H9 (cell line): ENCODE data around the gene NFX1. TPM values are rescaled to one million over a fixed set of nuclear protein-coding genes. Genes with fewer than 3 reads are reported as not detected.

Source experiments
- DNase-seq: peaks from one replicate; pipeline ENCODE4 v3.0.0-alpha.2; 2017
- H2AFZ ChIP-seq: one replicate; pipeline ENCODE4 v1.6.1; 2013; ENCODE audit warnings: mild to moderate bottlenecking, low read length, control low read depth, moderate library complexity
- H2AK5ac ChIP-seq: 2 replicates; pipeline ENCODE4 v1.6.1; 2013; ENCODE audit warnings: low read length, control low read depth, mixed read lengths; ENCODE audit not compliant: insufficient read length
- H2BK120ac ChIP-seq: one replicate; pipeline ENCODE4 v1.6.1; 2013; ENCODE audit warnings: low read depth, mild to moderate bottlenecking, low read length, control low read depth, inconsistent platforms; ENCODE audit not compliant: poor library complexity, severe bottlenecking
- H2BK12ac ChIP-seq: 2 replicates; pipeline ENCODE4 v1.6.1; 2013; ENCODE audit warnings: low read length, control low read depth, mixed read lengths, low read depth; ENCODE audit not compliant: insufficient read length
- H2BK15ac ChIP-seq: 2 replicates; pipeline ENCODE4 v1.6.1; 2013; ENCODE audit warnings: low read depth, low read length, control low read depth
- H2BK20ac ChIP-seq: one replicate; pipeline ENCODE4 v1.6.1; 2013; ENCODE audit warnings: low read depth, mild to moderate bottlenecking, low read length, control low read depth, inconsistent platforms; ENCODE audit not compliant: poor library complexity, severe bottlenecking
- H2BK5ac ChIP-seq: 2 replicates; pipeline ENCODE4 v1.6.1; 2013; ENCODE audit warnings: low read length, control low read depth, mixed read lengths; ENCODE audit not compliant: insufficient read length
- H3K14ac ChIP-seq: 2 replicates; pipeline ENCODE4 v1.6.1; 2013; ENCODE audit warnings: low read length, control low read depth; ENCODE audit not compliant: insufficient read depth
- H3K18ac ChIP-seq: 2 replicates; pipeline ENCODE4 v1.6.1; 2013; ENCODE audit warnings: low read depth, mild to moderate bottlenecking, mixed read lengths, low read length, control low read depth; ENCODE audit not compliant: insufficient read length
- H3K23ac ChIP-seq: 2 replicates; pipeline ENCODE4 v1.6.1; 2013; ENCODE audit warnings: low read length, control low read depth, mixed read lengths, low read depth; ENCODE audit not compliant: insufficient read length
- H3K23me2 ChIP-seq: 2 replicates; pipeline ENCODE4 v1.6.1; 2013; ENCODE audit warnings: low read depth, mild to moderate bottlenecking, mixed read lengths, low read length, control low read depth; ENCODE audit not compliant: insufficient read length, poor library complexity, severe bottlenecking
- H3K27ac ChIP-seq: 2 replicates; pipeline ENCODE4 v1.5.1; 2013; ENCODE audit warnings: low read length, control low read depth, mixed read lengths, low read depth; ENCODE audit not compliant: insufficient read length
- H3K27me3 ChIP-seq: 2 replicates; pipeline ENCODE4 v1.6.1; 2013; ENCODE audit warnings: low read length, control low read depth, inconsistent platforms; ENCODE audit not compliant: insufficient read depth
- H3K4ac ChIP-seq: 2 replicates; pipeline ENCODE4 v1.6.1; 2013; ENCODE audit warnings: low read depth, mild to moderate bottlenecking, control low read depth, inconsistent platforms, low read length, moderate library complexity
- H3K4me1 ChIP-seq: 2 replicates; pipeline ENCODE4 v1.6.1; 2013; ENCODE audit warnings: low read length, control low read depth, inconsistent platforms; ENCODE audit not compliant: insufficient read depth
- H3K4me2 ChIP-seq: 2 replicates; pipeline ENCODE4 v1.6.1; 2013; ENCODE audit warnings: low read length, control low read depth, mixed read lengths; ENCODE audit not compliant: insufficient read length, insufficient read depth
- H3K56ac ChIP-seq: 2 replicates; pipeline ENCODE4 v1.6.1; 2013; ENCODE audit warnings: low read depth, mild to moderate bottlenecking, mixed read lengths, low read length, control low read depth; ENCODE audit not compliant: insufficient read length
- H3K79me1 ChIP-seq: 2 replicates; pipeline ENCODE4 v1.6.1; 2013; ENCODE audit warnings: low read depth, mild to moderate bottlenecking, moderate library complexity, low read length, control low read depth, inconsistent platforms; ENCODE audit not compliant: insufficient read depth, poor library complexity, severe bottlenecking
- H3K79me2 ChIP-seq: 2 replicates; pipeline ENCODE4 v1.6.1; 2013; ENCODE audit warnings: low read length, control low read depth, inconsistent platforms; ENCODE audit not compliant: insufficient read depth
- H3K9ac ChIP-seq: 2 replicates; pipeline ENCODE4 v1.6.1; 2013; ENCODE audit warnings: low read length, control low read depth, mixed read lengths; ENCODE audit not compliant: insufficient read length; ENCODE audit errors: extremely low read depth
- H3K9me3 ChIP-seq: one replicate; pipeline ENCODE4 v1.6.1; 2013; ENCODE audit warnings: low read depth, low read length, inconsistent platforms; ENCODE audit not compliant: control insufficient read depth
- H3T11ph ChIP-seq: one replicate; pipeline ENCODE4 v1.6.1; 2013; ENCODE audit warnings: mild to moderate bottlenecking, low read length, control low read depth, inconsistent platforms
- H4K20me1 ChIP-seq: one replicate; pipeline ENCODE4 v1.6.1; 2013; ENCODE audit not compliant: control insufficient read depth, insufficient read length, insufficient read depth
- H4K5ac ChIP-seq: 2 replicates; pipeline ENCODE4 v1.6.1; 2013; ENCODE audit warnings: low read depth, mild to moderate bottlenecking, mixed read lengths, low read length, control low read depth; ENCODE audit not compliant: insufficient read length
- H4K8ac ChIP-seq: replicated peaks from 2 replicates; pipeline ENCODE4 v1.6.1; 2013; ENCODE audit warnings: low read length, control low read depth, mixed read lengths, low read depth; ENCODE audit not compliant: insufficient read length
- H4K91ac ChIP-seq: 2 replicates; pipeline ENCODE4 v1.6.1; 2013; ENCODE audit warnings: low read depth, mild to moderate bottlenecking, moderate library complexity, mixed read lengths, low read length, control low read depth; ENCODE audit not compliant: insufficient read length
- H3K27ac Mint-ChIP-seq, 3 experiments: 2 replicates in 2 of 3; 3 replicates in 1 of 3; pipeline ENCODE4 v1.8.0; 2020 to 2021; ENCODE audit warnings: mixed read lengths in 3 of 3, mild to moderate bottlenecking in 1 of 3, moderate library complexity in 1 of 3
- H3K27me3 Mint-ChIP-seq: 2 replicates; pipeline ENCODE4 v1.8.0; 2021; ENCODE audit warnings: low read depth, mild to moderate bottlenecking, moderate library complexity, mixed read lengths
- H3K36me3 Mint-ChIP-seq, 3 experiments: 2 replicates in 2 of 3; 3 replicates in 1 of 3; pipeline ENCODE4 v1.8.0; 2020 to 2021; ENCODE audit warnings: low read depth in 3 of 3, mixed read lengths in 3 of 3; ENCODE audit not compliant: insufficient read depth in 1 of 3
- H3K4me1 Mint-ChIP-seq, 2 experiments: 2 replicates each; pipeline ENCODE4 v1.8.0; 2020; ENCODE audit warnings: mixed read lengths in 2 of 2
- H3K4me3 Mint-ChIP-seq, 2 experiments: 2 replicates in 1 of 2; 3 replicates in 1 of 2; pipeline ENCODE4 v1.8.0; 2020 to 2021; ENCODE audit warnings: mild to moderate bottlenecking in 2 of 2, mixed read lengths in 2 of 2, moderate library complexity in 1 of 2
- H3K9me3 Mint-ChIP-seq, 2 experiments: 2 replicates in 1 of 2; 3 replicates in 1 of 2; pipeline ENCODE4 v1.8.0; 2020; ENCODE audit warnings: mild to moderate bottlenecking in 2 of 2, mixed read lengths in 2 of 2, moderate library complexity in 1 of 2
- WGBS: extraction: QIAGEN DNeasy Blood & Tissue Kit; methylation state at CpG from one replicate; pipeline ENCODE4 v1.1.7; 2013; ENCODE audit warnings: missing lambda C conversion rate, low lambda C conversion rate, mixed read lengths; ENCODE audit not compliant: insufficient read length; ENCODE audit errors: extremely low coverage; 5-methylcytosine and 5-hydroxymethylcytosine counted together
- total RNA-seq: library from RNA; stranded (reverse); gene quantifications from 2 replicates; pipeline ENCODE4 v1.2.1, GENCODE V29; 2021
- TF ChIP-seq, protein P1 (sequence below): fragments of 200-600 bp; sonication (generic); conservative IDR thresholded peaks from 3 replicates; pipeline ENCODE4 v1.8.0; 2021; ENCODE audit warnings: antibody characterized with exemption, mild to moderate bottlenecking

NFX1 gene
- total RNA-seq, 1 experiment from 2014 or later: 35.1 TPM

DNA sequence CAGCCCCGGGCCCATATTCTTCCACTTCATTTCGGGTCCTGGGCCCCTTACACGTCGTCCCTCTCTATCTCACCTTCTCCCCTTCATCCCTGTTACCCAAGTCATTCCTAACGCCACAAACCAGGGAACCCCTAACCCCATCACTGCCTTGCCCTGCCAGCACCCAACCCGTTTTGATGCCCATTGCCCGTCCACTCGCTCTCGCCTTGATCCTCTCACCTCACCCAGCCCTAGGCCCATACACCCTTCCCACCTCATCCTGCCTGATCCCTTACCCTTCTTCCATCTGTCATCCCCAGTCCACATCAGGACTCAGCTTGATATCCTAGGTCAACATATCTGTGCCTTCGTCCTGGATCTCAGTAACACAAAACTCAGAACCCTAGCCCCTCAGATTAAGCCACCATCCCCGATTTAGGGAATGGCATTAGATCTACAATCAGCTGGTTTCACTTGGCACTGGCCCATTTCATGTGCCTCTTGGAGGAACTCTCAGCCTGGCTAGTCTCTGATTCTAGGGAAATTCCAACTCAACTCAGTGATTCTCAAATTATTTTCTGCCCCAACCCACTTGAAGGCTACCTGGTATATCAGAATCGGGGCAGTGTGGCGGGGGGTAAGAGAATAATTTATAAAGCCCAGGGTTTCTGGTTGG is 25.0 kb upstream of the NFX1 start:
- H3K4ac ChIP-seq: no peak overlapping the region
- H3K23me2 ChIP-seq: peaks cover 5% of the 10 kb centered on the region
- peaks cover 16% of the 10 kb centered on the region; the same call in 1 of the 2 replicates for H3K79me2 ChIP-seq
- WGBS: no CpG with 5 or more reads among the region's 13 CpGs
- no peak overlapping the region for H3K18ac ChIP-seq
- no peak overlapping the region for H4K5ac ChIP-seq
- peak overlapping the region; percentile 89 for H3K4me2 ChIP-seq
- no peaks in the 10 kb centered on the region for H3K27me3 ChIP-seq
- peak overlapping the region; percentile 69 to 99 (median 97); a peak in 6 of 7 replicates for H3K27ac Mint-ChIP-seq
- peak overlapping the region; percentile 89 to 98 for H3K4me3 Mint-ChIP-seq
- peak overlapping the region; percentile 78 for H3K9ac ChIP-seq
- peaks cover 9% of the 10 kb centered on the region for H3K79me1 ChIP-seq
- H3T11ph ChIP-seq: no peak overlapping the region
- H2BK12ac ChIP-seq: no peak overlapping the region
- peaks cover 2% of the 10 kb centered on the region; the same call in 1 of the 2 replicates for H3K4me1 ChIP-seq
- H2AK5ac ChIP-seq: no peak overlapping the region
- H3K27ac ChIP-seq: no peak overlapping the region
- no peak overlapping the region for H2BK5ac ChIP-seq
- H4K8ac ChIP-seq: no peak overlapping the region
- H3K27me3 Mint-ChIP-seq: no peaks in the 10 kb centered on the region
- no peak overlapping the region for H2BK120ac ChIP-seq
- TF ChIP-seq, protein P1, sequence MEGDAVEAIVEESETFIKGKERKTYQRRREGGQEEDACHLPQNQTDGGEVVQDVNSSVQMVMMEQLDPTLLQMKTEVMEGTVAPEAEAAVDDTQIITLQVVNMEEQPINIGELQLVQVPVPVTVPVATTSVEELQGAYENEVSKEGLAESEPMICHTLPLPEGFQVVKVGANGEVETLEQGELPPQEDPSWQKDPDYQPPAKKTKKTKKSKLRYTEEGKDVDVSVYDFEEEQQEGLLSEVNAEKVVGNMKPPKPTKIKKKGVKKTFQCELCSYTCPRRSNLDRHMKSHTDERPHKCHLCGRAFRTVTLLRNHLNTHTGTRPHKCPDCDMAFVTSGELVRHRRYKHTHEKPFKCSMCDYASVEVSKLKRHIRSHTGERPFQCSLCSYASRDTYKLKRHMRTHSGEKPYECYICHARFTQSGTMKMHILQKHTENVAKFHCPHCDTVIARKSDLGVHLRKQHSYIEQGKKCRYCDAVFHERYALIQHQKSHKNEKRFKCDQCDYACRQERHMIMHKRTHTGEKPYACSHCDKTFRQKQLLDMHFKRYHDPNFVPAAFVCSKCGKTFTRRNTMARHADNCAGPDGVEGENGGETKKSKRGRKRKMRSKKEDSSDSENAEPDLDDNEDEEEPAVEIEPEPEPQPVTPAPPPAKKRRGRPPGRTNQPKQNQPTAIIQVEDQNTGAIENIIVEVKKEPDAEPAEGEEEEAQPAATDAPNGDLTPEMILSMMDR: no peak
- H3K9me3 Mint-ChIP-seq: no peaks in the 10 kb centered on the region
- H4K91ac ChIP-seq: no peak overlapping the region
- H3K36me3 Mint-ChIP-seq: peaks cover 20 to 51% (median 43%) of the 10 kb centered on the region in 3 experiments
- no peak for DNase-seq
- no peak overlapping the region for H3K14ac ChIP-seq
- H2BK20ac ChIP-seq: no peak overlapping the region
- no peaks in the 10 kb centered on the region for H4K20me1 ChIP-seq
- H3K56ac ChIP-seq: no peak overlapping the region
- H3K4me1 Mint-ChIP-seq: peaks cover 15 to 16% of the 10 kb centered on the region in 2 experiments
- H3K9me3 ChIP-seq: no peaks in the 10 kb centered on the region
- no peak overlapping the region for H3K23ac ChIP-seq
- no peak overlapping the region for H2BK15ac ChIP-seq
- no peak overlapping the region for H2AFZ ChIP-seq
